GM20000 (cell line): Measurements from ENCODE around the gene FADD.

Experiments
- DNase-seq: peaks from one replicate; pipeline ENCODE4 v3.0.0; 2012; ENCODE audit warnings: low spot score
- TF ChIP-seq, protein P1 (sequence below): IDR thresholded peaks from 2 replicates; pipeline ENCODE4 v1.5.1; 2012; ENCODE audit warnings: mild to moderate bottlenecking, control low read depth; ENCODE audit errors: extremely low read depth, missing control alignments

FADD gene

DNA sequence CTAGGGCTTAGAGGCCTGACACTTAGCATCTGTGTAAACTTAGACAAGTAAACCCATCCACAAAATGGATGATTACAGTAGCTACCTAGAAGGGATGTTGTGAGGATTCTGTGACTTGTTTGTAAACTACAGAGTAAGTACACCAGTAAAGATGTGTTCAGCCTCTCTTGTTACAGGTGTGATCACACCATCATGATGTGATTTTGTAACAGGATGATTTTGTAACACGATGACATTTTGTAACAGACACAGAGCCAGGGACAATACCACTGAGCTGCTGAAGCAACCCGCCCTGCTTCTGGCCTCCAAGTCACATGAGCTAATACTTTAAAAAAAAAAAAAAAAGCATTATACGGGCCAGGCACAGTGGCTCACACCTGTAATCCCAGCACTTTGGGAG lies 17.0 kb downstream of the FADD start:
- TF ChIP-seq, protein P1, sequence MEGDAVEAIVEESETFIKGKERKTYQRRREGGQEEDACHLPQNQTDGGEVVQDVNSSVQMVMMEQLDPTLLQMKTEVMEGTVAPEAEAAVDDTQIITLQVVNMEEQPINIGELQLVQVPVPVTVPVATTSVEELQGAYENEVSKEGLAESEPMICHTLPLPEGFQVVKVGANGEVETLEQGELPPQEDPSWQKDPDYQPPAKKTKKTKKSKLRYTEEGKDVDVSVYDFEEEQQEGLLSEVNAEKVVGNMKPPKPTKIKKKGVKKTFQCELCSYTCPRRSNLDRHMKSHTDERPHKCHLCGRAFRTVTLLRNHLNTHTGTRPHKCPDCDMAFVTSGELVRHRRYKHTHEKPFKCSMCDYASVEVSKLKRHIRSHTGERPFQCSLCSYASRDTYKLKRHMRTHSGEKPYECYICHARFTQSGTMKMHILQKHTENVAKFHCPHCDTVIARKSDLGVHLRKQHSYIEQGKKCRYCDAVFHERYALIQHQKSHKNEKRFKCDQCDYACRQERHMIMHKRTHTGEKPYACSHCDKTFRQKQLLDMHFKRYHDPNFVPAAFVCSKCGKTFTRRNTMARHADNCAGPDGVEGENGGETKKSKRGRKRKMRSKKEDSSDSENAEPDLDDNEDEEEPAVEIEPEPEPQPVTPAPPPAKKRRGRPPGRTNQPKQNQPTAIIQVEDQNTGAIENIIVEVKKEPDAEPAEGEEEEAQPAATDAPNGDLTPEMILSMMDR: no peak
- no peak for DNase-seq

DNA sequence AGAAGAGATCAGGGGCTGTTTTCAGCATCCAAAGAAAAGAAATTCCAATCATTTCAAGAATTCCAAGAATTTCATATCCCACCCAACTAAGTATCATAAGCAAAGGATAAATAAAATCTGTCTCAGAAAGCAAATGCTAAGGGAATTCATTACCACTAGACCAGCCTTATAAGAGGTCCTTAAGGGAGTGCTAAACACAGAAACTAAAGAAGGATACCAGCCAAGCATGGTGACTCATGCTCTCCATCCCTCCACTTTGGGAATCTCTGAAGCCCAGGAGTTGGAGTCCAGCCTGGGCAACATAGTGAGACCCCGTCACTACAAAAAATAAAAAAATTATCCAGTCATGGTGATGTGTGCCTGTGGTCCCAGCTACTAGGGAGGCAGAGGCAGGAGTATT lies 17.8 kb downstream of the FADD start:
- no peak for DNase-seq
- TF ChIP-seq, protein P1: no peak

DNA sequence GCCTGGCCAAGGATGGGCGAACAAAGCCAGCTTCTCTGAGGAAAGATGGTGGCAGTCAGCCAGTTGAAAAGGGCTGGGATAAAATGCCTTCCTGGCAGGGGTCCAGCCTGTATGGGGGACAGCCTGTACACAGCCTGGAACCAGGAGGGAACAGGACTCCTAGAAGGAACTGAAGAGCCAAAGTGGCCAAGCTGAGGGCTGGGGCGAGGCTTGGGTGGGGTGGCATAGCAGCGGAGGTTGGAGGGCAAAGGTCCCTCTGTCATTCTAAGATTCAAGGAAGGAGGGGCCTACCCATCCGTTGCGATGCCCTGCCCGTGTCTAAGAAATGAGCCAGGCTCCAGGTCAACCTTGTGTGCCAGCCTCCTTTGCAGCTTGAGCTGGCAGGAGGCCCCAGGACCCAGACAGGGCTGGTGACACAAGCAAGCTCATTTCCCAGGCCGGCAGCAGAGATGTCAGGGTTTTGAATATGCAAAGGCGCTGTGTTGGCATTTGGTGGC lies 22.6 kb downstream of the FADD start:
- TF ChIP-seq, protein P1: no peak
- DNase-seq: no peak

DNA sequence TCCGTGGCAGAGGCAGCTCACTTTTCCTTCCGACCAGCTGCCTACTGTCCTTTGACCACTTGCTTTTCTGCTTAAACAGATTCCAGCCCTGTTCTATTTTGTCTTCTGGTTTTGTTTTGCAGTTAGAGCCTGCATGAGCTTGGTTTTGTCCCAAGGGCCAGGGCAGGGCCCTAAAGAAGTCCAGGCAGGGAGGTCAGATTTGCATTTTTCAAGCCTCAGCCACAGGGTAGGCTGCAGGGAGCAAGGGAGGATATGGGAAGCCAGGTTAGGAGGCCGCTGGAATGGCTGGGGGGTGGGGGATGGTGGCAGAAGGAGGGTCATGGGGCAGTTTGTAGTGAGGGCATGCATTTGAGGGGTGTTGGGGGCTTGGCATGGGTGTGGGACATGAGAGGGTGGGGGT lies 23.1 kb downstream of the FADD start:
- TF ChIP-seq, protein P1: no peak
- DNase-seq: no peak

DNA sequence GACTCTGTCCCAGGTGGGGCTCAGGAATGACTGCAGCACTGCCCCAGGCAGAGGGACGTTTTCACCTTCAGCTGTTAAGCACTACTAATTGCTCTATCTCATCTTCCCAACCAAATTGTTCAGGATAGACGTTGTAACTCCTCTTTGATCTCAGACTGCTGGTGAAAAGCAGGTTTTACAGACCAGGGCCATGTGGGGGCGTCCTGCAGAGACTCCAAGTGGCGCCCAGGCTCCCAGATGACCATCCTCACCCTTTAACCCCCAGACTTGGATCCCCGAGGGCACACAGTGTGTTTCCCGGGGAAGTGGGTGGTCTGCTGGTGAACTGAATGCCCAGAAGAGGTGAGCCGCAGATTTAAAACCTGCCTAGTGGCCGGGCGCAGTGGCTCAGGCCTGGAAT lies 23.9 kb downstream of the FADD start:
- TF ChIP-seq, protein P1: no peak
- no peak for DNase-seq

DNA sequence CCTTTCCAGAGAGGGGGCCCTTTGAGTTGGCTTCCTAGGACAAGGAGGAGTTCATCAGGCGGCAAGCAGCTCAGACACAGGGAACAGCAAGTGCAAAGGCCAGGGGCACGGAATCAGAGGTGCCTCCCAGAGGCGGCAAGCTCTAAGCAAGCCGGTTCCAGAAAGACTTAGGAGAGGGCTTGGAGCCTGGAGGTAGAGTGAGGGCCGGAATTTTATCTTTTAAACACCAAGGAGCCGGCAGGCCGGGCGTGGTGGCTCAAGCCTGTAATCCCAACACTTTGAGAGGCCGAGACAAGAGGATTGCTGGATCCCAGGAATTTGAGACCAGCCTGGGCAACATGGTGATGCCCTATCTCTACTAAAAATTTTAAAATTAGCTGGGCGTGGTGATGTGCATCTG lies 26.6 kb downstream of the FADD start:
- no peak for DNase-seq
- TF ChIP-seq, protein P1: no peak

DNA sequence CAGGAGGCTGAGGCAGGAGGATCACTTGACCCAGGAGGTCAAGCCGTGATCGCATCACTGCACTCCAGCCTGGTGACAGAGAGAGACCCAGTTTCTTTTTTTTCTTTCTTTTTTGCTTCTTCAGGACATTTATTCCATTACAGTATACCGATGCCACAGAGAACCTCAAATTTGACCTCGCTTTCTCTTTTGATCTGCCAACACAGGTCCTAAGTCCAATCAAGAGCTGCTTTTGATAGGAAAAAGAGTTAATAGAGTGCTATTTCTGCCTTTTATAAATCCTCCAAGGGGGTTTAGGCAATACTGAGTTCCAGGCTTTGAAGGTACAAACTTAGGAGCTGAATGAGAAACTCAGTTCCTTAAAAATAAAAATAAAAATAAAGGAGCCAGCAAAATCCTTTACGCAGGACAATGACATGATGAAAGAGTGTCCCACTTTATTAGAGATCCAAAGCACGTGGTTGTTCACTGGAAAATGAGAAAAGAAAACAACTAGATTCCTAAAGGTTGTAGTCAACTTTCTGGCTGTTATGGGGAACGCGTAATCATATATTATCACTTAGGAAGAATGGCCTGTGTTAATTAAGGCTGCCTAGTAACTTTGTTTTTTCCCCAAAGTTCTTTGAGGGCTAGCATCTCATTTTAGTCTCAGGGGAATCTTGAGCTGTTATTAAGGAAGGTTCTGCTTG lies 27.2 kb downstream of the FADD start:
- TF ChIP-seq, protein P1: no peak
- DNase-seq: no peak
